T-helper 2 cell treated with Interferon-gamma antibody and Interleukin-4, amounts not matched to agents 5 μg/mL and 100 μg/mL, for 36 hours (primary cell): Measurements from ENCODE around the gene NXN.
"Not testable (repeated sequence)": the region's sequence is repeated elsewhere in the genome, so short reads cannot be mapped to it uniquely, and the experiment has no call there.

ENCODE experiments used
- DNase-seq: peaks from one replicate; pipeline ENCODE4 v3.0.0; 2021; ENCODE audit warnings: low spot score
- H3K27ac Mint-ChIP-seq: one replicate; pipeline ENCODE4 v1.8.0; 2021; ENCODE audit warnings: mild to moderate bottlenecking, mixed read lengths
- H3K27me3 Mint-ChIP-seq: one replicate; pipeline ENCODE4 v1.8.0; 2021; ENCODE audit warnings: low read depth, mixed read lengths
- H3K36me3 Mint-ChIP-seq: one replicate; pipeline ENCODE4 v1.8.0; 2021; ENCODE audit warnings: low read depth, mixed read lengths
- H3K4me1 Mint-ChIP-seq: one replicate; pipeline ENCODE4 v1.8.0; 2021; ENCODE audit warnings: low read depth, mixed read lengths
- H3K4me3 Mint-ChIP-seq: one replicate; pipeline ENCODE4 v1.8.0; 2022; ENCODE audit warnings: mild to moderate bottlenecking, moderate library complexity, mixed read lengths
- H3K9me3 Mint-ChIP-seq: one replicate; pipeline ENCODE4 v1.8.0; 2021; ENCODE audit warnings: mixed read lengths

NXN gene

DNA sequence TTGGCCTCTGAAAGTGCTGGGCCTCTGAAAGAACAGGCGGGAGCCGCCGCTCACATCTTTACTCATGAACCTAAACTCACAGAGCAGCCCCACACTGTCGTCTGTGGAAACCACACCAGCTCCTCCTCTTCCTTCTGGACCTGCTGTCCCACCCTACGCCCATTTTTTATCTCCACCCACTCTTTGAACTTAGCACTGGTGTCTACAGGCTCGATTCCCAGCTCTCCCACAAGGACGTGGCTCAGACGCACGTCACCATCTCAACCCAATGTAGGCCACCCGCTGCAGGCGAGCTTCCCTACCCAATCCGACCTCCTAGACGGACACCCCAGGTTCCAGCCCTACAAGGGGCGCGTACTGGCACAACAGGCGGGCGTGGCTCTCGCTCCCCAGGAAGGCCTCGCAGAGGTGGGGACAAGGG is 62.2 kb downstream of the NXN start:
- Mint-ChIP-seq H3K4me3 (no peak overlapping the region), H3K4me1 (no peaks in the 10 kb centered on the region), H3K27me3 (no peaks in the 10 kb centered on the region), H3K36me3 (no peaks in the 10 kb centered on the region), H3K9me3 (no peaks in the 10 kb centered on the region), H3K27ac (no peak overlapping the region)
- DNase-seq = no peak

GRCh38 chr17:916315-916714 is 63.3 kb downstream of the NXN start:
- Mint-ChIP-seq H3K4me1 (no peaks in the 10 kb centered on the region), H3K27me3 (no peaks in the 10 kb centered on the region), H3K36me3 (no peaks in the 10 kb centered on the region), H3K9me3 (no peaks in the 10 kb centered on the region), H3K27ac (no peak overlapping the region), H3K4me3 (no peak overlapping the region)
- no peak for DNase-seq

DNA sequence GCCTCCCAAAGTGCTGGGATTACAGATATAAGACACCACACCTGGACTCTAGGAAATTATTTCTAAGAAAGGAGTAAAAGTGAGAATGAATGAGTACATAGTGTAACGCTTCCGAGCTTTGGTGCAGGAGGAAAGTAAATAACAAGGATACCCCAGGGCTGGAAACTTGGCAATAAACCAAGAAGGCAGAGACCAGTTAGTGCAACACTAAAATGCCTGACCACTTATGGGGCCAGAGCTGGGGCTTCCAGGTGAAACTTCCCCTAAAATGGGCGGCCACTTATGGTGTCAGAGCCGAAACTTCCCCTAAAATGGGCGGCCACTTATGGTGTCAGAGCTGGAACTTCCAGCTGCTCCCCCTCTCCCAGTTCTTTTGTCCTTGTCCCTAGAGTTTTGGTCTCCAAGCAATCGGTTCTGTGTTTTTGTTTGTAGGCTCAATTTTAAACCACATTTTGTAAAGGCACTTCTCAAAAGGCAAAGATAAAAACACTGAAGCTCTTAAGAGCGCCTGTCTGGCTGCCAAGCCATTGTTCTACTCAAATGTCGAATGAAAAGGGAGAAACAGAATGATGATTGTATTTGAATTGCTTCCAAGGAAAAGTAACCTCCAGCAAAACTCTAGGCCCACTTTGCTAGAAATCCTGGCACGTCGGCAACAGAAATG is 63.9 kb downstream of the NXN start:
- Mint-ChIP-seq H3K27me3 (no peaks in the 10 kb centered on the region), H3K27ac (no peak overlapping the region), H3K36me3 (no peaks in the 10 kb centered on the region), H3K9me3 (no peaks in the 10 kb centered on the region), H3K4me1 (no peaks in the 10 kb centered on the region), H3K4me3 (no peak overlapping the region)
- DNase-seq = no peak

DNA sequence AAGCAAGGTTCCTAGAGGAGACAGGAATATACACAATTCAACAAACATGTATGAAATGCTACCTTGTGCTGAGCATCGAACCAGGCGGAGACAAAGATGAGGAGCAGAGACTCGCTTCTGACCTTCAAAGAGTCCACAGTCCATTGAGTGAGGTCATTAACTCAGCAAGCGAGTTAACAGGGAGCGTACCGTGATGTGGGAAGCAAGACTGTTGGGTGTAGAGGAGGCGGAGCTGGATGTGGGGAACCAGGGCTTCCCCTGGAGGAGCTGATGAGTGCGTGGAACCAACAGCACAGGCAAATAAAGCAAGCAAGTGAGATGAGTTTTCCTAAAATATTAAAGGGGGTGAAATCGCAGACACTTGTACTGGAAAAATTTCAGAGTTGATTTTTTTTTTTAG is 65.0 kb downstream of the NXN start:
- no peak for DNase-seq
- Mint-ChIP-seq H3K9me3 (no peaks in the 10 kb centered on the region), H3K27me3 (no peaks in the 10 kb centered on the region), H3K4me3 (no peak overlapping the region), H3K27ac (no peak overlapping the region), H3K4me1 (no peaks in the 10 kb centered on the region), H3K36me3 (no peaks in the 10 kb centered on the region)

DNA sequence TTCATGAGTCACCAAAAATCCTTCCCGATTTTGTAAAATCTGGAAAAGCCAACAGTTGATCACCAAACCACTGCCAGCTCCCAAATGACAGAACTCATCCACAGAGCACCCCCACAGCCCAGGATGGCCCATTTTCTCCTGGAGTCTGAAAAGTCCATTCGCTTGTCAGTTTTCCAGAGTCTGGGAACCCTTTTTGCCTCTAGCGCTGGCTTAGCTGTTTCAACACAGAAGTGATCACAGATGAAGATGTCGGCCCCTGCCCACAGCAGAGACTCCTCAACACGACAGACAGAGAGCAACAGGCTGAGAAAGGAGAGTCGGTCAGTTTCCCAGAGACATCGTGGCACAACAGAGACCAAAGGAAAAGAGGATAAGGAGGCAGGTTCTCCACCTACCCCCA is 66.4 kb downstream of the NXN start:
- no peak for DNase-seq
- Mint-ChIP-seq H3K4me1 (no peaks in the 10 kb centered on the region), H3K9me3 (no peaks in the 10 kb centered on the region), H3K27me3 (no peaks in the 10 kb centered on the region), H3K4me3 (no peak overlapping the region), H3K27ac (no peak overlapping the region), H3K36me3 (no peaks in the 10 kb centered on the region)

DNA sequence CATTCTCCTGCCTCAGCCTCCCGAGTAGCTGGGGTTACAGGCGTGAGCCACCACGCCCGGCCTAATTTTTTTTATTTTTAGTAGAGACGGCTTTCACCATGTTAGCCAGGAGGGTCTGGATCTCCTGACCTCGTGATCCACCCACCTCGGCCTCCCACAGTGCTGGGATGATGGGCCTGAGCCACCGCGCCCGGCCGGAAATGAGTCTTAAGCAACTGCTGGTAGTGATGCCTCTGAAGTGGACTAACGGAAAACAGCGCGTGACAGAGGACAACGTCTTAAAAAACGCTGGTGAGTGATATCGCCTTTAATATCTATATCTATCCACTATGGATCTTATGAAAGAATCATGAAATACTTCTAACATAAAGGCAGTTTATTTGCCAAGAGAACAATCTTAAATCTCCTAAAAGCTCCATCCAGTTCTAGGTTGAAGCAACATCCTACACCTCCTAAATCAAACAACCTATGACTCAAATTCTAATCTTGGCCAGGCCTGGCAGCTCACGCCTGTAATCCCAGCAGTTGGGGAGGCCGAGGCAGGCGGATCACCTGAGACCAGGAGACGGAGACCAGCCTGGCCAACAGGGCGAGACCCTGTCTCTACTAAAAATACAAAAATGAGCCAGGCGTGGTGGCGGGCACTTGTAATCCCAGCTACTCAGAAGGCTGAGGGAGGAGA is 69.8 kb downstream of the NXN start:
- Mint-ChIP-seq H3K36me3 (no peaks in the 10 kb centered on the region), H3K4me1 (no peaks in the 10 kb centered on the region), H3K27ac (no peak overlapping the region), H3K9me3 (no peaks in the 10 kb centered on the region), H3K4me3 (no peak overlapping the region), H3K27me3 (peaks cover 7% of the 10 kb centered on the region)
- no peak for DNase-seq

GRCh38 chr17:907725-908124 is 71.9 kb downstream of the NXN start:
- H3K27me3 Mint-ChIP-seq = peaks cover 12% of the 10 kb centered on the region

GRCh38 chr17:905708-906107 is 73.9 kb downstream of the NXN start:
- H3K36me3 Mint-ChIP-seq, H3K4me1 Mint-ChIP-seq, DNase-seq, H3K9me3 Mint-ChIP-seq, H3K4me3 Mint-ChIP-seq, H3K27ac Mint-ChIP-seq: not testable (repeated sequence)
- peaks cover 12% of the 10 kb centered on the region for H3K27me3 Mint-ChIP-seq

More at GRCh38 chr17:907725-908124, 71.9 kb downstream of the NXN start:
- DNase-seq = no peak
- H3K4me3 Mint-ChIP-seq = no peak overlapping the region
- H3K36me3 Mint-ChIP-seq = no peaks in the 10 kb centered on the region
- no peak overlapping the region for H3K27ac Mint-ChIP-seq
- no peaks in the 10 kb centered on the region for H3K9me3 Mint-ChIP-seq
- H3K4me1 Mint-ChIP-seq = no peaks in the 10 kb centered on the region

DNA sequence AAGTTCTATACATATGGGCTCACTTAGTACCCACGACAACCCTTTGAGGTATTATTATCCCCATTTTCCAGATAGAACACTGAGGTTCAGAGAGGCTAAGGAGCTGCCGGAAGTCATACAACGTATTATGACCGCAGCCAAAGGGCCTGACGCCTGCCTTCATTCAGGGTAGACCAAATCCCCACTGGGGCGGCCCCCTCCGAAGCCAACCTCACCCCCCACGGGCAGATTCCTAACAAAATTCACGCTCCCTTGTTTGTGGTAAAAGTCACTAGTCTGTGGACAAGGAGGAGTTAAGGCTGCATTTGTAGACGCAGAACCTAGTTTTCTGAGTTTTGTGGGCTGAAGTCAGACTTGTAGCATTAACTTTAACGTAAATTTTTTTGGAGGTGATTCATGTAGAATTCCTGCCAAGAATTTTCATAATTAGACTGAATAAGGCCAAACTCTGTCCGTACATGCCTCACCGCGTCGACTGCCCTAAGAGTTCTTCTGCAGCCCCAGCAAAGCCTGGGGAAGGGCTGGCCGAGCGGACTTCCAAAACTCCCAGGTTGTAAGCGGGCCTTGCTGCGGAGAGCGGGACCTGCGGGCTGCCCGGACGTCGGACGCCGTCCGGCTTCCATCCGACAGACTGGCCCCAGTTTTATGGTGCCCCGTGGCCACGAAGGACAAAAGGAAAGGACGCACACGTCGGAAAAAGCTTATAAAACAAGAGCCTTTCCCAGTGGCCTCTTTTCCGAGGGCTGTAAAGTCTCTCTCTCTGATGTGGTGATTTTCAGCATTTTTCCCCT is 75.7 kb downstream of the NXN start:
- no peak overlapping the region for H3K4me3 Mint-ChIP-seq
- no peaks in the 10 kb centered on the region for H3K9me3 Mint-ChIP-seq
- H3K27me3 Mint-ChIP-seq = peaks cover 12% of the 10 kb centered on the region
- H3K4me1 Mint-ChIP-seq = no peaks in the 10 kb centered on the region
- H3K27ac Mint-ChIP-seq = no peak overlapping the region
- no peak for DNase-seq
- no peaks in the 10 kb centered on the region for H3K36me3 Mint-ChIP-seq

GRCh38 chr17:902463-902862 is 77.1 kb downstream of the NXN start:
- no peak overlapping the region for H3K27ac Mint-ChIP-seq
- no peak for DNase-seq
- no peaks in the 10 kb centered on the region for H3K36me3 Mint-ChIP-seq
- H3K27me3 Mint-ChIP-seq = peaks cover 16% of the 10 kb centered on the region
- no peaks in the 10 kb centered on the region for H3K4me1 Mint-ChIP-seq
- H3K4me3 Mint-ChIP-seq = no peak overlapping the region
- no peaks in the 10 kb centered on the region for H3K9me3 Mint-ChIP-seq

DNA sequence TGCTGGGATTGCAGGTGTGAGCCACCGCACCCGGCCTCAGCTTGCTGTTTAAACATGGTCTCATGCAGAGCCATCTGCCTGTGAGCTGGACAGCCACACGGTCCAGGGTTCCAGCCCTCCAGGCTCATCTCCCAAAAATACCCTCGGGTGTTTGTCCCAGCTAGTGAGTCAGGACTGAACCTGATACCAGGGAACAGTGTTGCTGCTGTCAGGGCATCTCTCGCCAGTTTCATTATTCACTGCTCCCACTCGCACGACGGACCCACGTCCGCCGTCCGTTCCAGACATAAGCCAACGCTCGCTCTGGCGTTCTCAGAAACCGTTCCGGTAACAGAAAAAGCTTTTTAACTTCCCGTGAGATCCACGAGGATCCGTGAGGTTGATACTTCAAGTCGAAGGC is 77.6 kb downstream of the NXN start:
- H3K27me3 Mint-ChIP-seq = peaks cover 19% of the 10 kb centered on the region

GRCh38 chr17:901191-901950 is 78.2 kb downstream of the NXN start:
- no peaks in the 10 kb centered on the region for H3K4me1 Mint-ChIP-seq
- H3K36me3 Mint-ChIP-seq = no peaks in the 10 kb centered on the region
- H3K4me3 Mint-ChIP-seq = no peak overlapping the region
- peaks cover 22% of the 10 kb centered on the region for H3K27me3 Mint-ChIP-seq
- no peak overlapping the region for H3K27ac Mint-ChIP-seq
- DNase-seq = no peak
- no peaks in the 10 kb centered on the region for H3K9me3 Mint-ChIP-seq

More for the DNA sequence above, 77.6 kb downstream of the NXN start:
- Mint-ChIP-seq H3K4me1 (no peaks in the 10 kb centered on the region), H3K9me3 (no peaks in the 10 kb centered on the region), H3K36me3 (no peaks in the 10 kb centered on the region), H3K27ac (no peak overlapping the region), H3K4me3 (no peak overlapping the region)
- no peak for DNase-seq

GRCh38 chr17:900336-900934 is 79.1 kb downstream of the NXN start:
- H3K4me1 Mint-ChIP-seq = no peaks in the 10 kb centered on the region
- no peaks in the 10 kb centered on the region for H3K36me3 Mint-ChIP-seq
- H3K27me3 Mint-ChIP-seq = peaks cover 22% of the 10 kb centered on the region
- DNase-seq = no peak
- H3K9me3 Mint-ChIP-seq = no peaks in the 10 kb centered on the region
- H3K4me3 Mint-ChIP-seq = no peak overlapping the region
- no peak overlapping the region for H3K27ac Mint-ChIP-seq
